Activated CD4-positive, alpha-beta T cell treated with anti-CD3 and anti-CD28 coated beads, Interleukin-10, Interleukin-2, amounts not matched to agents 100 ng/mL and 50 ng/mL, durations not matched to agents 16 hours and 8 hours (primary cell): ENCODE data around the gene FUS.
A peak's percentile ranks its signal among the peaks of the same experiment; 100 is the strongest.
"Not testable (repeated sequence)": the region's sequence is repeated elsewhere in the genome, so short reads cannot be mapped to it uniquely, and the experiment has no call there.

Source experiments
- DNase-seq: peaks from one replicate; pipeline ENCODE4 v3.0.0-alpha.2; 2020

FUS gene

GRCh38 chr16:31179747-31180459 is at the start of gene FUS:
FUS (plus strand) TSS chr16:31180139; CDS start chr16:31180215, 76 bp downstream.
- peak; percentile 92 for DNase-seq

GRCh38 chr16:31130336-31130891 is 49.5 kb upstream of the FUS start:
- no peak for DNase-seq

- no peak for DNase-seq
These were observed 49.0 kb upstream of the FUS start for GRCh38 chr16:31130899-31131298.

- DNase-seq, result no peak
These were observed 48.5 kb upstream of the FUS start for GRCh38 chr16:31131416-31131815.

- DNase-seq, result no peak
These were observed 48.1 kb upstream of the FUS start for GRCh38 chr16:31131841-31132271.

GRCh38 chr16:31132303-31132979 is 47.5 kb upstream of the FUS start:
- no peak for DNase-seq

- no peak for DNase-seq
These were observed 46.9 kb upstream of the FUS start for GRCh38 chr16:31133046-31133501.

GRCh38 chr16:31134091-31134571 is 45.8 kb upstream of the FUS start:
- DNase-seq, result no peak

GRCh38 chr16:31134625-31135534 is 45.1 kb upstream of the FUS start:
- no peak for DNase-seq

GRCh38 chr16:31135535-31136286 is 44.2 kb upstream of the FUS start, which contains the start of gene PRSS8:
PRSS8 (minus strand) TSS chr16:31135727; CDS start chr16:31135498, 229 bp downstream.
- no peak for DNase-seq

GRCh38 chr16:31136287-31136662 is 43.7 kb upstream of the FUS start:
- DNase-seq, result no peak

- not testable (repeated sequence) for DNase-seq
These were observed 43.0 kb upstream of the FUS start for GRCh38 chr16:31136822-31137499.

- DNase-seq, result no peak
These were observed 41.0 kb upstream of the FUS start for GRCh38 chr16:31138621-31139578.

- not testable (repeated sequence) for DNase-seq
These were observed 38.9 kb upstream of the FUS start for GRCh38 chr16:31141071-31141469.

- no peak for DNase-seq
These were observed 38.3 kb upstream of the FUS start for GRCh38 chr16:31141489-31142108.

GRCh38 chr16:31142109-31143010 is 37.6 kb upstream of the FUS start:
- DNase-seq, result peak; percentile 100

GRCh38 chr16:31143011-31143693 is 36.8 kb upstream of the FUS start:
- DNase-seq, result no peak

- DNase-seq, result no peak
These were observed 36.2 kb upstream of the FUS start for GRCh38 chr16:31143694-31144148.
